Measurements from ENCODE around the gene MRPL58.

The MRPL58 gene

DNA sequence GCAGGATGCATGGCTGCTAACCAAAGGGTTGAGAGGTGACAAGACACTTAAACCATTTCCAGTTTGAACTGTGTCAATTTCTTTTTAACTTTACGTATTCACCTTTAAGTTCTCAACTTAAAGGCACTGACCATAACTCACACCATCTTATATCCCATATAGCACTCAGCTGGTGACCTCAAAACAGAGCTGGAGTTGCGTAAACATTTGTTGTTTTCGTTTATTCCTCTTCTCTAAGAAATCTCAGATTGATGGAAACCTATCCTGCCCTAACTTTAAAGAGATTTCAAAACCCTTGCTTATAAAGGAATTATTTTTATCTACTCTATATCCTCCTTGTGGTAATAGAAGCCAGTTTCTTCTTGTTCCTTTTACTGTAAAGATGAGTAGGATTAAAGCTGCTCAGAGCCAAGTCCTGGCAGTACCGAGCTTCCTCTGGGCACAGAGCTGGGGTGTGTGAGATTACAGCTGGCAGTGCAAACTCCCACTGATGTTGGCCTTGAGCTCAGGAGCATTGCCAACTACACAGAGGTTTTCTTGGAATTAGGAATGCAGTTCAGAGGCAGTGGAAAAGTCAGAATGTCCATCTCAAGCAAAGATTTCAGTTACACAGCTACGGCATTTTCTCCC, 35.9 kb downstream of the MRPL58 start:
- no peak for DNase-seq

DNA sequence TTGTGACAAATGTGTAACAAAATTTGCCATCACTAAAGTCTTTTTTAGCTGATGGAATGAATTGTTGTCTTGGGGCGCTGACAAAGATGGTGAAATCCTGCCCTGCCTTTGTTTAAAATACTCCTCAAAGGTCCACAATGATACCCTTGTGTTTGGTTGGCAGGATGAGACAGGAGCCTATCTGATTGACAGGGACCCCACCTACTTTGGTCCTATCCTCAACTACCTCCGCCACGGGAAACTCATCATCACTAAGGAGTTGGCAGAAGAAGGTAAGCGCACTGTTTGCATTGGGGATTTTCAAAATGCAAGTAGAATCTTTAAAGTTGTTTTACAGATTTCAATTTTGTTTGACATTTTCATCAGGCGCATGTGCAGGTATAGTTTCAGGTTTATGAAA, 36.6 kb downstream of the MRPL58 start:
- DNase-seq = no peak

DNA sequence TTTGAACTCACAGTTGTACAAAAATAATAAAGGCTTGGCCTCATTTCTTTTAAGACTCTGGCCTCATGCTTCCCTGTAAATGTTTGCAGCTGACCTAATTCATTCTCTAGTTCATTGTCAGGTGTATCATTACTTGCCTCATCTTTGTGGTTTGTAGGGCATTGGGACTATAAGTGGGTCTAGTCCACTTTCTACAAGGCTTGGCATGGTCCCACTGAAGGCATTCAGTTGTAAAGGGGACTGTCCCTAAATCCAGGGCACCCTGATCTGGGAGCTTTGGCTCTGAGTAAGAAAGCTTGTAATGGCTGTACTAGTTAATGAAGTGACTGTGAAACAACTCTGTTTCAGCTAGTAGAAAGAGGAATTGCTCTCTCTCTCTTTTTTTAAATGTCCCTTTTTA, 37.2 kb downstream of the MRPL58 start:
- no peak for DNase-seq

DNA sequence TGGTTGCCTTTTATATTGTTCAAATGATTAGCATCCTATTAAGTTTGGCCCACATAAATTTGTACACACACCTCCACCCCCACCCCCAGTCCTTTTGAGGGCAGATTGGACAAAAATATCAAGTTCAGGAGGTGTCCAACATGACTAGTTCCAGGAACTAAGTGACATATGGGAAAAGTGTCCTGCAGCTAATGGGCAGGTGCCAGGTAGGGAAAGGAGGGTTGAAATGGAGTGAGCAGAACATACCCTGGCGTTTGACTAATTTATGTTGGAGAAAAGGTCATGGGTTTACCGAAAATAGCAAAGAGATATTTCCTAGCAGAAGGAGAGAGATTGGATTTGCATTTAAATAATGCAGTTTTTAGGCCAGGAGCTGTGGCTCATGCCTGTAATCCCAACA, 39.5 kb downstream of the MRPL58 start:
- no peak for DNase-seq

DNA sequence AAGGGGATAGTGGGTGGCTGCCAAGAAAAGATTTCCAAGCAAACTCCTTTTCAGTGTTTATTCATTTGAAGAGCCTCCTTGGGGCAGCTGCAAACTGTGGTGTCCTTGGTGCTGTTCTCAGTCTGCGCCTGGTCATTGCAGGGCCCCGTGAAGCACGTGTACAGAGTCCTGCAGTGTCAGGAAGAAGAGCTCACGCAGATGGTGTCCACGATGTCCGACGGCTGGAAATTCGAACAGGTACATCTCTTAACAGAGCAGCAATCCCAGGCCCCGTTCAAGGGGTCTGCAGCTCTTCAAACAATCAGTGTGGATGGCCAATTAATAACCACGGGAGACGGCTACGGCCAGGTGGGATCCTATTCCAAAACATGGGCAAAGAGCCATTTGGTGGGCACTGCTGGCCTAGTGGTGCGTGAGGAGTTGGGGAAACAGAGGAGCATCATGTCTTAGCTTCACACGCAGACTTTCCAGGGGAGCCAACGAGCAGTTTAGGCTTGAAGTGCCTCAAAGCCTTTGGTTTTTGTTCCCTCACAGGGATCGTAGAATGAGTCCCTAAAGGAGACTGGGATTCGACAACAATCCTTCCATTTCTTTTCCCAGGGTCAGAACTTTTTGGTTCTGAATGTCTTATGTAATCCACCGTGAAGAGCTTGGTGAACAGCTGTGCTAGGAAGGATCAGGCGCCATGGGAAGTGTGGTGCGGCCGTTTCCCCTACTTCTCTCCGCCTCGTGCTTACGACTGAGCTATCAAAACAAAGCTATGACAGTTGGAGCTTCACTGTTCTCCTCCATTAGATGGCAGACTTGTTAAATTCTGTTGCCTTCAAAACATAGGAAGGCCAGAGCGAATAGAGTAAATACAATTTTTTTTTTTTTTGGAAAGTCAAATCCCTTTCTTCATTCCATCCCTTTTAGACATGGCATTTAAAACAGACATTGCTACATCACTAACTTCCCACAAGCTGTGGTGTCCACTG, 47.2 kb downstream of the MRPL58 start:
- DNase-seq = peak; percentile 19

DNA sequence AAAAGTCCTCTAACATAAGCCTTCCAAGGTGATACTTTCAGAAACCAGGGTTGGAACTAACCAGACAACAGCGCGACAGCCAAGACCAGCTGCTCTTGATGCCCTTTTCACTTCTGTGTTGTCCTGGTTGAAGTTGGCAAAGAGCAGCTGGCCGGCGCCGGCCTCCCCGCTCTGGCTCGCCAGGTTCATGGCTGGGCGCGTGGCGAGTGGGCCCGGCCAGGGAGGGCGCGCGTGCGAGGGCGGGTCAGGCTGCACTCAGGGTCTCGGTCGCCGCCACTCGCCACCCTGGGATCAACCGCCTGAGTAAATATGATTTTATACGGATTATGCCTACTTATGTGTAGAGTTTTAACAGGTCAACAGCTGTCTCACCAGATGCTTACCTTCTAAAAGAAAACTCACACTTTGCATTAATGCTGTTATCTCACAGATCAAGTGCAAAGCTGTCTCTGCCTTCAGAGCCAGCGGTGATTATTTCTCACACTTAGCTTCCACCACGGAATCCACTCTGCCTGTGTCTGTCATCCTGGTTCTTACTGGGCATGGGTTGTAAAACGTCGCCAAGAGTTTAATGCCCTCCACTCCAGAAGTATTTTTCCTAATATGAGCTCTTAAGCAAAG, 48.1 kb downstream of the MRPL58 start:
- no peak for DNase-seq

DNA sequence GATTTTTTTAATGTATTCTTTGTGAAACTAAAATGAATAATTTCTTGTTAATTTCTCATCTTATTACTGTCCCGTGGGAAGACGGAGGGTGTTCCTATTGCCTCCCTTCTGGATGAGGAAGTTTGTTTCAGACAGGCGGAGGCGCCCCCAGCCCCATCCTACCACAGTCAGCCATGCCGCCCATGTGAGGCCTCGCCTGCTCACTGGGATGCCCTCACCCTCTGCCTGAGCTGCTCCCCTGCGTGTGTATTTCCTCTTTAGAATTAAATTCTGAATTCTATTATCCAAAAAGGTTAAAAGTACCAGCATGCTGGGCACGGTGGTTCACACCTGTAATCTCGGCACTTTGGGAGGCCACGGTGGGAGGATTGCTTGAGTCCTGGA, 48.6 kb downstream of the MRPL58 start:
- DNase-seq = no peak

DNA sequence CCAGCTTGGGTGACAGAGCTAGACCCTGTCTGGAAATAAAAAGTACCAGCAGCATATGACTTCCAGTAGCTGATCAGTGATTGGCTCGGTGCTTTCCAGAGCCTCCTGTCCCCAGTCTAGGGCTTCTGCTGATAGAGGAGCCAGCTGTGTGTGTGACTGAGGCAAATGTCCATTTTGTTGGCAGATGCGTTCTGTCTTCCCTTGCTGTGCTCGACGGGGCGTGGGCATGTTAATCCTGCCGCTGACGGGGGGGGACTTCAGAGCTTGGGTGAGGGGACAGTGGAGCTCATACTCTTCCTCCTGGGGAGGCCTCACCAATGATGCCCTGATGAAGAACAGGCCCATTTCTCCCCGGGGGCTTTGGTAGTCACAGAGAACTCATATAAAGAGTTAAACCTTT, 49.1 kb downstream of the MRPL58 start:
- DNase-seq = no peak

DNA sequence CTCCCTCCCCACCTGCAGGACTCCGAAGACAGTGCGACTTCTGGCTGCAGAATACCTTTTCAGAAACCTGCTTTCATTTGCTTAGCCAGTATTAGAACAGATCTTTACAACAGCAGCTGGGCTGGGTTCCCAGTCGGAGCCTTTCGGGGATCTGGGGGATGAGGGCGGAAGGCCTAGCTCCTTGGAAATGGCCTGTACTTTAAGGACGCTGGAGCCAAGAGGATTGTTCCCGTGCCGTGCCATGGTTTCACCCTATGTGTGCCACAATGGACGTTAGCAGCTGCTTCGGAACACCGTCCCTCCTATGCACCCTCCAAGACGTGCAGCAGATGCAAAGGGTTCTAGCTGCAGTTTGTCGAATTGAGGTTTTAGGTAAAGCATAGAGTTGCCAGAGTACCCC, 50.7 kb downstream of the MRPL58 start:
- DNase-seq = no peak

DNA sequence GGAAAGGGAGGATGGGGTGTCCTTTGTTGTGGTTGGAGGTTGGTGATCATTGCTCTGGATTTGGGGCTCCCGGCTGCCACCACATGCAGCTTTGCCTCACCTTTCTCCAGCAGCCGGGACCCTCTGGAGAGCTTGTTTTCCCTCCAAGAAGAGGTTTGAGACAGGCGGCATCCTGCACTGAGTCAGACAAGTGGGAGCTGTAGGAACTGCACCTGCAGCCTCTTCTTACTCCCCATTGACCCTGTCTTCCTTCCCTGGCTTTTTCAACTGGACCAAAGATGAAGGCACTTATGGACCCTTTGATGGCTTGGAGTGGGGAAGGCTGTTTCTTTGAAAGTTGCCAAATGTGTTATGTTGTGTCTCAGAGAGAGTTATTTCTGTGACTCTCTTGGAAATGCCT, 51.2 kb downstream of the MRPL58 start:
- no peak for DNase-seq

DNA sequence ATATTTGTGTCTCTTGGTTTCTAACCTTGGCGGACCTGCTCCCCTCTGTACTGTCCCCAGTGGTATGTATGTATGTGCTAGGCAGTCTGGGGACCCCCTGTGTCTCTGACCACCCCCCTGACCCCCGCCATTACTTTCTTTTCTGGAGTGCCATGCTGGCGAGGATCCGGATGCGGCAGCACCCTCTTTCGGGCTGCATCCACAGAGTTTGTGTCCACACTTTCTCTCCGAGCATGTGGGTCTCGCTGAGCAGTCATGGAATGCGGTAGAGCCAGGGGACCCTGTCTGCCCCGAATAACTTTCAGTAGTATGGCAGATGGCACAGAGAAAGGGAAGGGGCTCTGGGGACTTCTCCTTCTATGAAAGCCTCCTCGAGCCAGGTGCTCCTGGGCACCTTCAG, 51.6 kb downstream of the MRPL58 start:
- DNase-seq = no peak

DNA sequence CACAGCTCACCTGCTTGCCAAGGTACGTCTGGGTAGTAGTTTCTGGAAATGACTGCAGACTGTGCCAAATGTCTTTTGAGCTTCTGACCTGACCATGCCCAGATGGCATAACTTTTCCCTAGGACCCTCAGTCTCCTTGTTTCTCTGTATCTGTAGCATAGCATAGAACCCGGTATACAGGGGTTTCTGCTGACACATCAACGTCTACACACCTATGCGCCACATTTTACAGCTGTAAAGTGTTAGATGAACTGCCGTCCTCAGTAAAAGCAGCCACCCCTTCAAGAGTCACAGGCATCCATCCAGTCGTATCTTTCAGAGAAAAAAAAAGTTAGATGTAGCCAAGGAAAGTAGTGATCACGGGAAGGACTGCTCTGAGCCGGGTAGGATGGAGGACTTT, 52.0 kb downstream of the MRPL58 start:
- no peak for DNase-seq

DNA sequence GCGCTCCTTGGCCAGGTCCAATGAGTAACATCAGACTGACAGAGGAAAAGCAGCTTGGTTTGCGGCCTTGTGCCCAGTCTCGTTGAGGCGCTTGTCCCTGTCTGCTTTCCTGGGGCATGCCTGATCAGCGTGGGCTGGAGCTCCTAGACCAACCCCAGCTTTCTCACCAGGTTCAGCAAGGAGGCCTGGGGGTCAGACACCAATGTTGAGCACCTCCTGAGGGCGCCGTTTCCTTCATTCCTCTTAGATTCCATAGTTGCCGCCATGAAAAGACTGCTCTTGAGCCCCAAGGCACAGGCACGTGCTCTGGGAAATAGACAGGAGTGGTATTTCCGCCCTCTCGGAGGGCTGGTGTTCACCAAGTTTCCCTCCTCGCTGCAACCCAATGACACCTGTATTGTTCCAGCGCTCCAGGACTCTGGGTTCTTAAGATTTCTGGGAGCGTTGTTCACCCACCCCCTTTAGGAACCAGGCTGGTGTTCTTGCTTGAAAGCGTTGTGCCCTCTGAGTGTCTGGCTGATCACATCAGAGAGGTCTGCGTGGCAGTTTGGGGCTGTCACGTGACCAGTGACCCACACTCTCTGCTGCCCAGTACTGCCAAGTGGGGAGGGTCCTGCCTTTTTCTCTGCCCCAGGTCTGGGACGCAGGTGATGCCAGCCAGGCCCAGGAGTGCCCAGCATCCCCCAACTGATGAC, 52.5 kb downstream of the MRPL58 start:
- DNase-seq = no peak

DNA sequence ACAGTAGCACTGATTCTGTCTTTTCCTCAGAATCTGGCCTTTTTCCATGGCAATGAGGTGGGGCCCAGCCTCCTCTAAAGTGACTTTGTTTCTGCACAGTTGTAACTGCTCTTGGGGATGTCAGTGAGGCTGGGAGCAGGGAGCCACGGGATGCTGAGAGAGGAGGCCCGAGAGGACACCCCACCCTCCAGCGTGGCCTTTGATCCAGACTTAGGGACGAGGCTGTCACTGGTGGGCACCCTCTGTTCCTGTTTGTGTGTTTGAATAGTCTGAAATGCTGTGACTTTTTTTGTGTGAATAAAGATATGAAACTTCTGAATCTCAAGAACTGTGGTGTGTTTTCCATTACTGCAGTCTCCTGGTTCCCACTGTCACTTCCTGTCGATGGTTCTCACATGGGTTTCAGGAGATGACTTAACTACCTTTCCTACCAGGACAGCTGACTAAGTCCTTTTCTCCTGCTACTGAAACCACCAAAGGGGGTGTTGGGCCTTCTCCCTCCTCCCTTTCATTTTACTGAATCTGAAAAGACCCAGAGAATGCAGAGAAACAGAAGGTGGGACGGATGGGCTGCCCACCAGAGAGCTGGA, 53.2 kb downstream of the MRPL58 start:
- no peak for DNase-seq

DNA sequence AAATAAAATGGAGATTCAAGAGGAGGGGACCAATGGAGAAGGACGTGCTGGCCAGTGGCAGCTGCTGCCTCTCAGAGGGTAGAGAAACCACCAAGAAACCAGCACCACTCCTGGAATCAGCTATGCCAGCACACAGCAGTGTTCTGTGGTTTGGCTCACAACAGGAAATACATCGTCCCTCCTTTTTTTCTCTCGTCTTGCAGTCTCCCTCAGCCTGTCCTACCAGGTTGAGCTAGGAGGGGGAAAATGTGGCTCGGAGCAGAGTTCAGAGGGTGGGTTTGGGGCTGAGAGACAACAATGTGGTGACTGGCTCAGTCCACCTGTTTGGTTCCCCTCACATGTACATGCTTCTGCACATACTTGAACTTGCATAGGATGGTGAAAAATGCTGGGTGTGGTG, 55.4 kb downstream of the MRPL58 start:
- peak; percentile 31 for DNase-seq

DNA sequence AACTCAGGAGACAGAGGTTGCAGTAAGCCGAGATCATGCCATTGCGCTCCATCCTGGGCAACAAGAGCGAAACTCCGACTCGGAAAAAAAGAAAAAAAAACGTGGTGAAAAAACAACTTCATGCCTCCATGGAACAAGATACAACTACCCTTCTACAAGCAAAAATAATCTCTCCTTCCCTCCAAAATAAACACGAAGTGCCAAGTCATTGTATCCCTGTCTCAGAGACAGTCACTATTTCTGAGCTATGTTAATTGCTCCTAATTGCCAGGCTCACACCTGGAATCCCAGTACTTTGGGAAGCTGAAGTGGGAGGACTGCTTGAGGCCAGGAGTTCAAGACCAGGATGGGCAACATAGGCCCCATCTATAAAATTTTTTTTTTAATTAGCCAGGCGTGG, 56.3 kb downstream of the MRPL58 start:
- DNase-seq = no peak

DNA sequence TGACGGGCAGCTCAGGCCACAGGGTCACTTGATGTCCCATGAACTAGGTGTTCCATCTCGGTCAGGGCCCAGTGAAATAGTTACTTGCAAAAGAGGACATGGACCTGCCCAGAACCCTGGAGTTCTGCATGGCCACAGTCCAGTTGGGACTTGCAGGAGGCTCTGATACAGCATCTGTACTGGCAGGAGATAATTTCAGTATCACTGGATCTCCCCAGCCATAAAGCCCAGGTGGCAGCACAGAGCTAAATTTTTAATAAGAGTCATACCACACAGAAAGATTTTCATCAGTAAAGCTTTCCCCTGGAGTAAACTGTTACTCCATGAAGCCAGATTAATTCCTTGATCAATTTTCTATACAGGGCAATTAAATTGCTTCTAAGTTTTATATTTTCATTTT, 57.3 kb downstream of the MRPL58 start:
- no peak for DNase-seq
